GM23338 (cell line): ENCODE results near the gene MIAT. TPM values are rescaled to one million over a fixed set of nuclear protein-coding genes. Genes with fewer than 3 reads are reported as not detected.

ENCODE experiments used
- ATAC-seq: fragments of 200-7000 bp; cut with Tn5 transposase; 3 replicates; pipeline ENCODE4 v1.9.1; 2020
- DNase-seq: peaks from one replicate; pipeline ENCODE4 v3.0.0-alpha.2; 2015; ENCODE audit warnings: low spot score
- H2AFZ ChIP-seq: fragments of 200-600 bp; sonication (generic); 2 replicates; pipeline ENCODE4 v1.8.0; 2016; ENCODE audit warnings: antibody characterized with exemption, mild to moderate bottlenecking, moderate library complexity
- H3F3A ChIP-seq: fragments of 200-600 bp; sonication (generic); replicated peaks from 2 replicates; pipeline ENCODE4 v1.8.0; 2017; ENCODE audit warnings: antibody characterized with exemption, mixed run types, low read depth
- H3K27ac ChIP-seq: fragments of 200-600 bp; sonication (generic); 2 replicates; pipeline ENCODE4 v1.6.1; 2016; ENCODE audit warnings: low read depth
- H3K27me3 ChIP-seq: fragments of 200-600 bp; sonication (generic); 2 replicates; pipeline ENCODE4 v1.8.0; 2016; ENCODE audit warnings: mild to moderate bottlenecking, mixed run types, moderate library complexity; ENCODE audit not compliant: insufficient read depth
- H3K36me3 ChIP-seq: fragments of 200-600 bp; sonication (generic); 2 replicates; pipeline ENCODE4 v1.8.0; 2016; ENCODE audit warnings: mild to moderate bottlenecking; ENCODE audit not compliant: insufficient read depth
- H3K4me1 ChIP-seq: fragments of 200-600 bp; sonication (generic); 2 replicates; pipeline ENCODE4 v1.8.0; 2016; ENCODE audit warnings: mild to moderate bottlenecking, moderate library complexity; ENCODE audit not compliant: insufficient read depth
- H3K4me2 ChIP-seq: fragments of 200-600 bp; sonication (generic); 2 replicates; pipeline ENCODE4 v1.7.1; 2017; ENCODE audit warnings: mixed run types
- H3K4me3 ChIP-seq: fragments of 200-600 bp; sonication (generic); 2 replicates; pipeline ENCODE4 v1.6.1; 2016; ENCODE audit warnings: mixed run types
- H3K79me2 ChIP-seq: fragments of 200-600 bp; sonication (generic); replicated peaks from 2 replicates; pipeline ENCODE4 v1.8.0; 2017; ENCODE audit warnings: mild to moderate bottlenecking; ENCODE audit not compliant: insufficient read depth
- H3K9me2 ChIP-seq: fragments of 200-600 bp; sonication (generic); 2 replicates; pipeline ENCODE4 v1.8.0; 2017; ENCODE audit not compliant: insufficient read depth
- H4K20me1 ChIP-seq: fragments of 200-600 bp; sonication (generic); replicated peaks from 2 replicates; pipeline ENCODE4 v1.8.0; 2017; ENCODE audit warnings: mild to moderate bottlenecking; ENCODE audit not compliant: insufficient read depth
- H3K27ac Mint-ChIP-seq: 2 replicates; pipeline ENCODE4 v1.8.0; 2020; ENCODE audit warnings: inconsistent platforms, mild to moderate bottlenecking, moderate library complexity, mixed read lengths
- H3K27me3 Mint-ChIP-seq: 3 replicates; pipeline ENCODE4 v1.8.0; 2022; ENCODE audit warnings: low read depth, mild to moderate bottlenecking, moderate library complexity, mixed read lengths, inconsistent platforms; ENCODE audit not compliant: insufficient read depth, poor library complexity
- H3K36me3 Mint-ChIP-seq: 3 replicates; pipeline ENCODE4 v1.8.0; 2021; ENCODE audit warnings: low read depth, mild to moderate bottlenecking, inconsistent platforms, moderate library complexity, mixed read lengths
- H3K4me1 Mint-ChIP-seq: 3 replicates; pipeline ENCODE4 v1.8.0; 2020; ENCODE audit warnings: mild to moderate bottlenecking, inconsistent platforms, mixed read lengths
- H3K4me3 Mint-ChIP-seq: 3 replicates; pipeline ENCODE4 v1.8.0; 2021; ENCODE audit warnings: moderate library complexity, mild to moderate bottlenecking, inconsistent platforms, mixed read lengths
- H3K9me3 Mint-ChIP-seq: 3 replicates; pipeline ENCODE4 v1.8.0; 2020; ENCODE audit warnings: moderate library complexity, mild to moderate bottlenecking, inconsistent platforms, mixed read lengths
- CREB1 ChIP-seq: fragments of 250-450 bp; sonication (Bioruptor Pico); IDR thresholded peaks from 2 replicates; pipeline ENCODE4 v1.5.0; 2020; ENCODE audit warnings: low read depth, mild to moderate bottlenecking, moderate library complexity
- CTCF ChIP-seq, 2 experiments: fragments of 200-600 bp in 1 of 2; sonication (generic) in 1 of 2; conservative IDR thresholded peaks; 2 replicates each; pipeline versions ENCODE4 v1.5.1 to v1.6.1; 2016 to 2017; ENCODE audit warnings: antibody characterized with exemption in 2 of 2, low read depth in 2 of 2, mild to moderate bottlenecking in 2 of 2, moderate library complexity in 1 of 2
- EZH2 ChIP-seq: fragments of 200-600 bp; sonication (generic); IDR thresholded peaks from one replicate; pipeline ENCODE4 v1.8.0; 2017; ENCODE audit warnings: antibody characterized with exemption, mild to moderate bottlenecking, low read depth; ENCODE audit not compliant: unreplicated experiment
- EZH2phosphoT487 ChIP-seq: fragments of 200-600 bp; sonication (generic); IDR thresholded peaks from one replicate; pipeline ENCODE4 v1.8.1; 2018; ENCODE audit warnings: antibody characterized with exemption; ENCODE audit not compliant: unreplicated experiment
- JUNB ChIP-seq: IDR thresholded peaks from one replicate; pipeline ENCODE4 v1.6.1; 2016; ENCODE audit warnings: antibody characterized with exemption; ENCODE audit not compliant: unreplicated experiment
- POLR2AphosphoS5 ChIP-seq: IDR thresholded peaks from 2 replicates; pipeline ENCODE4 v1.6.1; 2016; ENCODE audit warnings: antibody characterized with exemption, low read depth
- REST ChIP-seq: IDR thresholded peaks from one replicate; pipeline ENCODE4 v1.6.1; 2018; ENCODE audit warnings: antibody characterized with exemption; ENCODE audit not compliant: unreplicated experiment
- STAT1 ChIP-seq: IDR thresholded peaks from one replicate; pipeline ENCODE4 v1.6.1; 2016; ENCODE audit warnings: antibody characterized with exemption; ENCODE audit not compliant: unreplicated experiment
- ZNF114 ChIP-seq: fragments of 250-450 bp; sonication (Bioruptor Pico); IDR thresholded peaks from 2 replicates; pipeline ENCODE4 v1.5.0; 2020; ENCODE audit warnings: mild to moderate bottlenecking, moderate library complexity
- ZNF331 ChIP-seq: fragments of 250-450 bp; sonication (Bioruptor Pico); IDR thresholded peaks from 2 replicates; pipeline ENCODE4 v1.5.0; 2020; ENCODE audit warnings: low read depth, mild to moderate bottlenecking, moderate library complexity
- ZNF462 ChIP-seq: fragments of 250-450 bp; sonication (Bioruptor Pico); IDR thresholded peaks from 2 replicates; pipeline ENCODE4 v1.5.0; 2020; ENCODE audit warnings: mild to moderate bottlenecking, moderate library complexity
- polyA plus RNA-seq: library from polyadenylated mRNA; unstranded; fragments of >200 nt; fragmentation: Nextera tagmentation; extraction: Ambion mirVana; gene quantifications from 2 replicates; pipeline ENCODE4 v1.2.1, GENCODE V29; 2016
- total RNA-seq: library from RNA; depleted of rRNA; stranded (reverse); fragments of >200 nt; shearing (Covaris generic); gene quantifications from 2 replicates; pipeline ENCODE4 v1.2.3, GENCODE V29; 2014

The MIAT gene
- total and polyA plus RNA-seq, 2 experiments from 2014 or later: 10.0 to 63.6 TPM

DNA sequence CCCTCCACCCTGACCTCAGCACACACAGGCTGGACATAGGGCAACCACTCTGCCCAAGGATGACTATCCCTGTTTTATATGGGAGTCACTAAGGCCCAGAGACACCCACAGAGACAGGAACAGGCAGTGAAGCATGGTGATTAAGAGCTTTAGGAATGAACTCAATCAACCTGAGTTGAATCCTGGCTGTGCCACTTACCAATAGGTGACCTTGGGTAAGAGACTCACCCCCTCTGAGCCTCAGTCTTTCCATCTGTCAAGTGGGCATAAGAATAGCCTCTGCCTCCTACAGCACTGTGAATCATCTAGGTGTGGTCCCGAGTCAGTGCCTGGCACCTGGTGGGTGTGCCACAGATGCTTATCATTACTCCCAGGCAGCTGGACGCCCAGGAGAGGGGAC is 46.4 kb upstream of the MIAT start:
- no peaks in the 10 kb centered on the region for H4K20me1 ChIP-seq
- H3K4me2 ChIP-seq: no peak overlapping the region
- H3K27ac ChIP-seq: no peak overlapping the region
- H3K36me3 ChIP-seq: no peaks in the 10 kb centered on the region
- Mint-ChIP-seq H3K27ac (no peak overlapping the region), H3K4me1 (peaks cover 50% of the 10 kb centered on the region), H3K4me3 (no peak overlapping the region), H3K9me3 (no peaks in the 10 kb centered on the region), H3K36me3 (no peaks in the 10 kb centered on the region), H3K27me3 (peaks cover 37% of the 10 kb centered on the region)
- no peak overlapping the region for H3K4me3 ChIP-seq
- no peak overlapping the region for H2AFZ ChIP-seq
- peaks cover 58% of the 10 kb centered on the region for H3K4me1 ChIP-seq
- no peak for TF ChIP-seq ZNF331 (CRISPR knock-in tag)
- no peak for TF ChIP-seq CREB1 (CRISPR knock-in tag)
- no peak for TF ChIP-seq ZNF114 (CRISPR knock-in tag)
- no peak for TF ChIP-seq JUNB
- no peak for TF ChIP-seq REST
- TF ChIP-seq EZH2: no peak
- TF ChIP-seq EZH2phosphoT487: no peak
- no peak for TF ChIP-seq ZNF462 (CRISPR knock-in tag)
- TF ChIP-seq CTCF (conservative IDR thresholded peaks at IDR 0.05; ENCODE audit: low read depth in 2 of 2): no peak
- no peak for TF ChIP-seq POLR2AphosphoS5
- no peak for TF ChIP-seq STAT1
- H3F3A ChIP-seq: peaks cover 6% of the 10 kb centered on the region
- H3K27me3 ChIP-seq: peaks cover 34% of the 10 kb centered on the region
- ATAC-seq (no peak), DNase-seq (no peak)
- H3K9me2 ChIP-seq: no peaks in the 10 kb centered on the region; the same call in 1 of the 2 replicates
- no peaks in the 10 kb centered on the region for H3K79me2 ChIP-seq
